CD4-positive, alpha-beta T cell treated with Interleukin-6 for 4 hours (primary cell): ENCODE data around the gene ABCF3.

Experiments
- DNase-seq: peaks from one replicate; pipeline ENCODE4 v3.0.0-alpha.2; 2020; ENCODE audit warnings: mixed read lengths

Gene ABCF3

GRCh38 chr3:184168363-184169120 is 17.5 kb upstream of the ABCF3 start:
- no peak for DNase-seq

GRCh38 chr3:184169896-184170875 is 15.8 kb upstream of the ABCF3 start:
- no peak for DNase-seq

GRCh38 chr3:184171562-184171961 is 14.4 kb upstream of the ABCF3 start:
- no peak for DNase-seq

- DNase-seq, result no peak
These were observed 13.2 kb upstream of the ABCF3 start for GRCh38 chr3:184172681-184173373.

- no peak for DNase-seq
These were observed 12.7 kb upstream of the ABCF3 start for GRCh38 chr3:184173374-184173722.

GRCh38 chr3:184174284-184174645 is 11.7 kb upstream of the ABCF3 start:
- no peak for DNase-seq

- DNase-seq, result peak; percentile 97
These were observed 11.1 kb upstream of the ABCF3 start, which contains the start of gene AP2M1 for GRCh38 chr3:184174646-184175492. TSS of gene AP2M1 (plus strand) at chr3:184174855. CDS start at chr3:184176994, 2,139 bp downstream.

GRCh38 chr3:184175506-184175905 is 10.5 kb upstream of the ABCF3 start:
- DNase-seq, result no peak

- no peak for DNase-seq
These were observed 10.0 kb upstream of the ABCF3 start for GRCh38 chr3:184175981-184176376.

GRCh38 chr3:184176377-184177330 is 9.3 kb upstream of the ABCF3 start:
- DNase-seq, result no peak

- no peak for DNase-seq
These were observed 8.7 kb upstream of the ABCF3 start for GRCh38 chr3:184177331-184177731.

GRCh38 chr3:184177767-184178306 is 8.2 kb upstream of the ABCF3 start:
- DNase-seq, result no peak

- DNase-seq, result no peak
These were observed 7.4 kb upstream of the ABCF3 start for GRCh38 chr3:184178521-184179138.

- no peak for DNase-seq
These were observed 5.8 kb upstream of the ABCF3 start for GRCh38 chr3:184180165-184180564.

- DNase-seq, result no peak
These were observed 4.4 kb upstream of the ABCF3 start for GRCh38 chr3:184181596-184181995.

GRCh38 chr3:184183679-184184078 is 2.3 kb upstream of the ABCF3 start:
- DNase-seq, result no peak

- no peak for DNase-seq
These were observed 1.3 kb upstream of the ABCF3 start for GRCh38 chr3:184184546-184185230.

GRCh38 chr3:184185461-184186183 is 377 bp upstream of the ABCF3 start:
- peak; percentile 100 for DNase-seq

- no peak for DNase-seq
These were observed 856 bp downstream of the ABCF3 start for GRCh38 chr3:184186902-184187207.
